HL-60 (cell line): ENCODE measurements around the gene BLM.

Experiments used
- CTCF ChIP-seq: IDR thresholded peaks from one replicate; pipeline ENCODE4 v1.5.1; 2011; ENCODE audit warnings: low read length, control low read depth, inconsistent platforms; ENCODE audit not compliant: insufficient read depth
- REST ChIP-seq: IDR thresholded peaks from 2 replicates; pipeline ENCODE4 v1.6.1; 2012; ENCODE audit warnings: low read depth; ENCODE audit not compliant: insufficient replicate concordance
- SPI1 ChIP-seq: IDR thresholded peaks from 2 replicates; pipeline ENCODE4 v1.6.1; 2012; ENCODE audit warnings: low read depth, mild to moderate bottlenecking, borderline replicate concordance

GRCh38 chr15:90773485-90773884 is 56.3 kb downstream of the BLM start:
- TF ChIP-seq SPI1, result no peak
- no peak for TF ChIP-seq CTCF
- TF ChIP-seq REST, result no peak
